Heart left ventricle (tissue), 16 donors: ENCODE results near the gene SLC9A3. TPM values are rescaled to one million over a fixed set of nuclear protein-coding genes. Genes with fewer than 3 reads are reported as not detected.

Source experiments
- ATAC-seq, 4 donors: fragments of 200-7000 bp; cut with Tn5 transposase; one replicate each; pipeline ENCODE4 v1.9.1; 2020 to 2022; ENCODE audit warnings: moderate library complexity in 4 of 4, mild to moderate bottlenecking in 3 of 4, moderate number of reproducible peaks in 1 of 4
- DNase-seq, 5 donors: peaks; one replicate each; pipeline ENCODE4 v3.0.0-alpha.2; 2020
- H3K27ac ChIP-seq, 12 donors: fragments of 200-600 bp; sonication (generic) in 4 of 12; one replicate each; pipeline versions ENCODE4 v1.5.0 to v1.8.0; 2016 to 2022; ENCODE audit warnings: mild to moderate bottlenecking in 2 of 12
- H3K27me3 ChIP-seq, 9 donors: fragments of 200-600 bp; sonication (generic) in 2 of 9; one replicate each; pipeline versions ENCODE4 v1.5.1 to v1.8.0; 2016 to 2022; ENCODE audit warnings: mild to moderate bottlenecking in 3 of 9
- H3K36me3 ChIP-seq, 9 donors: fragments of 200-600 bp; sonication (generic) in 2 of 9; one replicate each; pipeline versions ENCODE4 v1.5.0 to v1.8.0; 2018 to 2022; ENCODE audit warnings: mild to moderate bottlenecking in 2 of 9
- H3K4me1 ChIP-seq, 12 donors: fragments of 200-600 bp; sonication (generic) in 4 of 12; one replicate each; pipeline versions ENCODE4 v1.5.0 to v1.8.0; 2016 to 2022; ENCODE audit warnings: mild to moderate bottlenecking in 3 of 12
- H3K4me3 ChIP-seq, 12 donors: fragments of 200-600 bp; sonication (generic) in 4 of 12; one replicate each; pipeline versions ENCODE4 v1.5.0 to v1.8.0; 2017 to 2022; ENCODE audit warnings: mild to moderate bottlenecking in 9 of 12, moderate library complexity in 4 of 12
- H3K9me3 ChIP-seq, 12 donors: fragments of 200-600 bp; sonication (generic) in 4 of 12; one replicate each; pipeline versions ENCODE4 v1.5.0 to v1.8.0; 2016 to 2022; ENCODE audit warnings: mild to moderate bottlenecking in 1 of 12
- CTCF ChIP-seq, 12 donors: fragments of 200-600 bp; sonication (generic) in 4 of 12; IDR thresholded peaks; one replicate each; pipeline versions ENCODE4 v1.5.0 to v1.8.0; 2018 to 2022; ENCODE audit warnings: antibody characterized with exemption in 12 of 12, mild to moderate bottlenecking in 5 of 12
- POLR2A ChIP-seq, 2 donors: fragments of 450-650 bp; IDR thresholded peaks; one replicate each; pipeline ENCODE4 v1.6.1; 2017; ENCODE audit warnings: antibody characterized with exemption in 2 of 2, mild to moderate bottlenecking in 2 of 2, moderate library complexity in 2 of 2
- WGBS, 4 donors: extraction: QIAGEN DNeasy Blood & Tissue Kit in 2 of 4; methylation state at CpG; one replicate each; pipeline versions ENCODE4 v1.1.5 to v1.1.7; 2013 to 2018; 5-methylcytosine and 5-hydroxymethylcytosine counted together
- intact Hi-C, 10 donors: fragments of 100-400 bp; cut with DNase I; formaldehyde crosslinking; loops; one replicate each; pipeline versions ENCODE4 v1.11.1 to v1.14.2; 2022
- polyA plus RNA-seq, 2 donors: library from polyadenylated mRNA; stranded (reverse); fragments of 200-250 nt; gene quantifications; one replicate each; pipeline ENCODE4 v1.2.3, GENCODE V29; 2013
- total RNA-seq, 9 donors: library from RNA; depleted of rRNA in 2 of 9; stranded (reverse); fragments of >200 nt in 2 of 9; fragmentation: NEBNext Ultra II Directional in 3 of 9; extraction: Animal tissue kit (Norgen Biotek cat#: 25700) in 3 of 9; gene quantifications; one replicate each; pipeline versions ENCODE4 v1.1.0 to v1.2.4, GENCODE V29; 2016 to 2023
- donor health status: ischemic (EF 13 %, LVEDD 7.1; RV severe dilation, severe dysfunction).
- donor health status: healthy with polysubstance abuse.
- donor health status: DM: no; HTN: yes; CAD: no.
- donor health status: DM: no; HTN: no; CAD: no.
- donor health status: ischemic (EF 25% LVEDD 6.9; RV normal size, moderate dysfunction).
- donor health status: ischemic (EF 25% LVEDD 5.7; RV mildly dilated, moderate dysfunction).
- donor health status: healthy.
- donor health status: DM: yes; HTN: yes; CAD: no.
- donor health status: ischemic (EF 35%, LVEDD 5.7; RV mildly dilated, moderate dysfunction).
- donor health status: nonischemic (EF 11% LVEDD 7.7; RV severe dilation, severe dysfunction).
- donor health status: DM: yes; HTN: yes; CAD: no.
- donor health status: PGD.
- donor health status: ischemic (EF 29% LVEDD 5.4; RV normal size, mild dysfunction).
- donor health status: nonischemic (EF 23%, LVEDD 6.1; RV moderate dilation, normal function).

SLC9A3 gene
- total and polyA plus RNA-seq, 11 donors: 0.50 to 3.8 (median 1.0) TPM

DNA sequence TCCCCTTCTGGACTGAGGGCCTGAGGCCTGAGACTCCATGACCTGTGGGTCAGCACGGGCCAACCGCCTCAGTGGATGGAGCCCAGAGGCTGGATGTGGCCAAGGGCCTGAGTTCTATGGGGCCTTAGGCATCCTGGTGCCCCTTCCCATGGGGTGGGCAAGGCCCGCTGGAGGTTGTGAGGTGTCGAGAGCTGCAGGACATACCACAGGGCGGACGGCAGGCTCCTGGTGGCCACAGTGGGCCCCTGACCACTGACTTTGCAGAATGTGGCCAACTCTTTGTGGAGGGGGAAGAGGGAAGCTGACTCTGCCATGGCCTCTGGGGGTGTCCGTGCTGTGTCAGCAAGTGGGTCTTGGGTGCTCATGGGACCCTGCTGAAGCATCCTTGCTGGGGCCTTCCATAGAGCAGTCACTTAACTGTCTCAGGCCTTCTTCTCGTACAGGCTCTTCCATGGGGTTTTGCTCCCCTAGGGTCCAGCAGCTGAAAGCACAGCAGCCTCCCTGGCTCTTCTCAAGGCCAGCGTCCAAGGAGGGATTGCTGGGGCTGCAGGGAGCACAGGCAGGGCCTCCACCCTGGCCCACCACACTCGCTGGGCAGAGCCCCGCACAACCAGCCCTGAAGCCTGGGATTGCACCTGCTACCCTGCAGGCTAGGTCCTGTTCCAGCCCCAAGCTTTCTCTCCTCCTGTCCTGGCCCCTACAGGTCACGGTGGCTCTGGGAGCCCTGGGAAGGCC, 21.6 kb upstream of the SLC9A3 start:
- 88 to 94% (median 92%) methylated on average over 10 to 12 of the region's 12 CpGs for WGBS, 4 donors
- intact Hi-C loops: no loop called here
- Histone ChIP-seq H3K36me3 (no peaks in the 10 kb centered on the region), H3K9me3 (no peaks in the 10 kb centered on the region), H3K4me1 (peaks cover 0 to 13% (median 0%) of the 10 kb centered on the region in 12 donors), H3K27me3 (peaks cover 3 to 55% (median 22%) of the 10 kb centered on the region in 9 donors), H3K27ac (no peak overlapping the region), H3K4me3 (no peak overlapping the region)
- TF ChIP-seq POLR2A (IDR thresholded peaks at IDR 0.05) (no peak), CTCF (IDR thresholded peaks at IDR 0.05) (no peak)
- DNase-seq (peak in 3 of 5 donors; percentile 6 to 56 (median 12)), ATAC-seq (no peak)

DNA sequence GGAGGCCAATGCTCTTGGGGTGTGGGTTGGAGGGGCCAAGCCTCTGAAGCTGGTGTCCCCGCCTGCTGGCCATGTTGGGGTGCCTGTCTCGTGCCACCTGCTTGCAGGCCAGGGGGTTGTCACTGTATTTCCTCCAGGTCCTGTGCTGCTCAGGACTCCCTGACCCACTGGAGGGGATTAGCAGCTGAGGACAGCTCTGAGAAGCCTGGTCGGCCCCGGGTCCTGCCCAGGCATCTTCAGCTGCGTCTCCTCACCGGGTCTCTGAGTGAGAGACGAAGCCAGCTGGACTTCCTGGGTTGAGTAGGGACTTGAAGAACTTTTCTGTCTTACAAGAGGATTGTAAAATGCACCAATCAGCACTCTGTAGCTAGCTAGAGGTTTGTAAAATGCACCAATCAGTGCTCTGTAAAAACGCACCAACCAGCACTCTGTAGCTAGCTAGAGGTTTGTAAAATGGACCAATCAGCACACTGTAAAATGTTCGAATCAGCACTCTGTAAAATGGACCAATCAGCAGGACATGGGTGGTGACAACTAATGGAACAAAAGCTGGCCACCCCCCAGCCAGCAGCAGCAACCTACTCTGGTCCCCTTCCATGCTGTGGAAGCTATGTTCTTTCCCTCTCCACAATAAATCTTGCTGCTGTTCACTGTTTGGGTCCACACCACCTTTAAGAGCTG, 20.6 kb upstream of the SLC9A3 start:
- Histone ChIP-seq H3K27me3 (peaks cover 7 to 56% (median 29%) of the 10 kb centered on the region in 9 donors), H3K36me3 (no peaks in the 10 kb centered on the region), H3K27ac (no peak overlapping the region), H3K4me3 (no peak overlapping the region), H3K9me3 (no peaks in the 10 kb centered on the region), H3K4me1 (peaks cover 0 to 13% (median 0%) of the 10 kb centered on the region in 12 donors)
- TF ChIP-seq POLR2A (IDR thresholded peaks at IDR 0.05) (no peak), CTCF (IDR thresholded peaks at IDR 0.05) (no peak)
- intact Hi-C loops: no loop called here
- WGBS, 4 donors: 78 to 88% (median 85%) methylated on average over 7 to 9 of the region's 9 CpGs
- ATAC-seq: no peak
- DNase-seq: peak in 3 of 5 donors; percentile 14 to 41 (median 19)

- H3K27me3 ChIP-seq: peaks cover 9 to 62% (median 37%) of the 10 kb centered on the region in 9 donors
Observed at GRCh38 chr5:543755-544674, 19.8 kb upstream of the SLC9A3 start.

More at GRCh38 chr5:543755-544674, 19.8 kb upstream of the SLC9A3 start:
- intact Hi-C loops: no loop called here
- Histone ChIP-seq H3K27ac (no peak overlapping the region), H3K4me3 (peak overlapping the region in 1 of 12 donors; percentile 8), H3K4me1 (peaks cover 0 to 13% (median 0%) of the 10 kb centered on the region in 12 donors), H3K36me3 (no peaks in the 10 kb centered on the region), H3K9me3 (no peaks in the 10 kb centered on the region)
- no peak for TF ChIP-seq POLR2A (IDR thresholded peaks at IDR 0.05)
- no peak for TF ChIP-seq CTCF (IDR thresholded peaks at IDR 0.05)
- ATAC-seq: peak in 3 of 4 donors; percentile 23 to 56 (median 53)
- 73 to 77% (median 76%) methylated on average over 28 to 30 of the region's 30 CpGs for WGBS, 4 donors
- DNase-seq: peak in 4 of 5 donors; percentile 43 to 78 (median 51)
